Central memory CD8-positive, alpha-beta T cell (primary cell): ENCODE results near the gene PNPLA7.
A peak's percentile ranks its signal among the peaks of the same experiment; 100 is the strongest.
"Not testable (repeated sequence)": the region's sequence is repeated elsewhere in the genome, so short reads cannot be mapped to it uniquely, and the experiment has no call there.

Experiments used
- ATAC-seq: fragments of 150-1000 bp; cut with Tn5 transposase; replicated peaks from 2 replicates; pipeline ENCODE4 v1.10.0; 2022; ENCODE audit warnings: mild to moderate bottlenecking, moderate FRiP score, moderate number of reproducible peaks; ENCODE audit not compliant: poor library complexity, severe bottlenecking; ENCODE audit errors: extremely low read depth
- DNase-seq, 2 donors: peaks; one replicate each; pipeline ENCODE4 v3.0.0; 2021; ENCODE audit warnings: low spot score in 2 of 2
- H3K27ac Mint-ChIP-seq: one replicate; pipeline ENCODE4 v1.8.0; 2022; ENCODE audit warnings: low read depth, mild to moderate bottlenecking, moderate library complexity, mixed read lengths
- H3K27me3 Mint-ChIP-seq: one replicate; pipeline ENCODE4 v1.8.0; 2022; ENCODE audit warnings: mixed read lengths
- H3K36me3 Mint-ChIP-seq: one replicate; pipeline ENCODE4 v1.8.0; 2022; ENCODE audit warnings: mild to moderate bottlenecking, moderate library complexity, mixed read lengths; ENCODE audit not compliant: insufficient read depth
- H3K4me1 Mint-ChIP-seq: one replicate; pipeline ENCODE4 v1.8.0; 2022; ENCODE audit warnings: mixed read lengths
- H3K4me3 Mint-ChIP-seq: one replicate; pipeline ENCODE4 v1.8.0; 2022; ENCODE audit warnings: mild to moderate bottlenecking, moderate library complexity, mixed read lengths
- H3K9me3 Mint-ChIP-seq: one replicate; pipeline ENCODE4 v1.8.0; 2022; ENCODE audit warnings: mixed read lengths

The PNPLA7 gene

DNA sequence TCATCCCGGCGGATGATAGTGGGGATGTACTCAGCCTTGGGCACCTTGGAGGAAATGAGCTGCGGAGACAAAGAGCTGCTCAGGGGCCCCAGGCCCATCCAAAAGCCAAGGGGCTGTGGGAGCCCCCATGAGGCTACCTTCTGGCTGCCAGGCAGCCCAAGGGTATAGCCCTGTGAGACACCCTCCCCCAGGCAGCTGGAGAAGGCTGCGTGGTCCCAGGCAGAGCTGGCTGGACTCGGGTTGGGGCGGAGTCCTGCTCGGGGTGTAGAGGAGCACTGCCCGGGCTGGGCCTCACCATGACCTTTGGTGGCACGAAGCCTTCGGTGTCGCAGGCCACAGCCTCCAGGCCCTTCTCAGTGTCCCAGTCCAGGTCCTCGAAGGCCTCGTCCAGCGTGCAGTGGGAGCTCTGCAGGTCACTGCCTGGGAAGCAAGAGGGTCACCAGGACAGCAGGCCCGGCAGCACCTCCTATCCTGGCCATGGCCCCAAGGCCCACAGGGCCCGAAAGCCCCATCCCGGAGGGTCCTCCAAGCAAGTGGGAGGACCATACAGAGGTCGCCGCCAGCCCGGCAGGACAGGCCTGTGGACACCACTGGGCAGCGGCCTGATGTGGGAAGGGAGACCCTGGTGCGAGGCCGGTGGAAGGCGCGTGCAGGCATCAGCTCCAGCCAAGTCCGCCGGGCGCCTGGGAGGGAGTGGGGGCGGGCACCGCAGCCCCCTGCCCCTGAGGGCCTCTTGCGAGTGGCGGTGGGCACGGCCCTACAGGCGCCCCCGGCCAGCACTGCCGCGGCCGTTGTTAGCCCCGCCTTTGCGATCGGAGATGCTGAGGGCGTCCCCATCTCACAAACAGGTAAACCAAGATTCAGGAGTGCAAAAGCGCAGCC lies 97.2 kb downstream of the PNPLA7 start:
- H3K27ac Mint-ChIP-seq: no peak overlapping the region
- H3K9me3 Mint-ChIP-seq: no peaks in the 10 kb centered on the region
- no peaks in the 10 kb centered on the region for H3K27me3 Mint-ChIP-seq
- no peak overlapping the region for H3K4me3 Mint-ChIP-seq
- H3K36me3 Mint-ChIP-seq: peaks cover 23% of the 10 kb centered on the region
- peaks cover 30% of the 10 kb centered on the region for H3K4me1 Mint-ChIP-seq
- ATAC-seq (no peak), DNase-seq (no peak)

DNA sequence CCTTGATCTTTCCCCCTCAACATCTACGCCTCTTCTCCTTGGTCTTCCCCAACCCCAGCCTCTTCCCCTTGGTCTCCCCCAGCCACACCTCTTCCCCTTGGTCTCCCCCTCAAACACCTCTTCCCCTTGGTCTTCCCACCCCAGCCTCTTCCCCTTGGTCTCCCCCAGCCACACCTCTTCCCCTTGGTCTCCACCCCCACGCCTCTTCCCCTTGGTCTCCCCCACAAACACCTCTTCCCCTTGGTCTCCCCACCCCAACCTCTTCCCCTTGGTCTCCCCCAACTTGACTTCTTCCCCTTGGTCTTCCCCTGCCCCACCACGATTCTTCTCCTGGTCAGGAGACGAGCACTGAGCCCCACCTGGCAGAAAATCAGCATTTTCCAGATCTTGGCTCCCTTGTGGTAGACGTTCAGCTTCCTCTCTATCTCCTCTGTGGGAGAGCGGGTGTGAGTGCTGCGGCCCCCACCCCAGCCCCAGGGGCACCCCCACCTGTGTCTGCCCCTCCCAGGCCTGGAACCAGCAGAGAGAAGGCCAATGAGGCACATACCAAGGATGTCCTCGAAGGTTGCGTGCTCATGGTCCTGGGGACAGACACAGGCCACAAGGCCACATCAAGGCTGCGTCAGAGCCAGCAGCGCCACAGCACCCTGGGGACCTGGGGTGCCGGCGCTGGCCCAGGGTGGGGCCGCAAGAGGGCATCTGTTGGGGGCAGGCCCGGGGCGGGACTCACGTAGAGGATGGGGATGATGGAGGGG lies 98.0 kb downstream of the PNPLA7 start:
- Mint-ChIP-seq H3K4me1 (peaks cover 31% of the 10 kb centered on the region), H3K9me3 (no peaks in the 10 kb centered on the region), H3K4me3 (peak overlapping the region; percentile 59), H3K36me3 (peaks cover 23% of the 10 kb centered on the region), H3K27me3 (no peaks in the 10 kb centered on the region), H3K27ac (no peak overlapping the region)
- DNase-seq: no peak
- no peak for ATAC-seq

- peak overlapping the region; percentile 89 for H3K27ac Mint-ChIP-seq
- ATAC-seq, DNase-seq, H3K9me3 Mint-ChIP-seq, H3K27me3 Mint-ChIP-seq: not testable (repeated sequence)
- peaks cover 23% of the 10 kb centered on the region for H3K36me3 Mint-ChIP-seq
- peaks cover 36% of the 10 kb centered on the region for H3K4me1 Mint-ChIP-seq
- H3K4me3 Mint-ChIP-seq: peak overlapping the region; percentile 72
These were observed 98.8 kb downstream of the PNPLA7 start for GRCh38 chr9:137451264-137452005.

- Mint-ChIP-seq H3K36me3 (peaks cover 23% of the 10 kb centered on the region), H3K27ac (peak overlapping the region; percentile 89), H3K4me1 (peaks cover 30% of the 10 kb centered on the region), H3K4me3 (peak overlapping the region; percentile 72)
- ATAC-seq (peak; percentile 26), DNase-seq (peak; percentile 49 to 54)
- H3K27me3 Mint-ChIP-seq, H3K9me3 Mint-ChIP-seq: not testable (repeated sequence)
These were observed 99.5 kb downstream of the PNPLA7 start for GRCh38 chr9:137450539-137451222.

DNA sequence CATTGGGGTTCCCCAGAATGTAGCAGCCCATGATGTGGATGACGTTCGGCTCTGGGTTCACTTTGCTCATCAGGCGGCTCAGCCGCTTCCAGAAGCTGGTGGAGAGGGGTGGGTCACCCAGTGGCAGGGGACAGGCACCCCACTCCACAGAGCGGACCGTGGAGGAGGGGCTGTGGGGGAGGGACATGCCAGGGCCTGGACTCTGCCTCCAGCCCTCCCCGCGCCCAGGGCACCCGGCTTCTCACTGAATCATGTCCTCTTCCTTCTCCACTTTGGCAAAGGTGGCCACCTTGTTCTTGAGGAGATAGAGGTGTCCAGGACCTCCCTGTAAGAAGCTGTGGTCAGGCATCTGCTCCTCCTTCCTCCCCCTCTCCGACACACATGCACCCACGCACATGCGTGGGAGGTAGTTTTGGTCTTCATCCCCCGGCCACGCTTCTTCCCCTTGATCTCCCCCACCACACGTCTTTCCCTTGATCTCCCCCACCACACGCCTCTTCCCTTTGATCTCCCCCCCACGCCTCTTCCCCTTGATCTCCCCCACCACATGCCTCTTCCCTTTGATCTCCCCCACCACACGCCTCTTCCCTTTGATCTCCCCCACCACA lies 100.2 kb downstream of the PNPLA7 start:
- Mint-ChIP-seq H3K36me3 (peaks cover 23% of the 10 kb centered on the region), H3K27ac (peak overlapping the region; percentile 89), H3K4me1 (peaks cover 35% of the 10 kb centered on the region), H3K27me3 (no peaks in the 10 kb centered on the region), H3K9me3 (no peaks in the 10 kb centered on the region), H3K4me3 (peak overlapping the region; percentile 72)
- DNase-seq: peak; percentile 50 to 57
- peak; percentile 14 for ATAC-seq

DNA sequence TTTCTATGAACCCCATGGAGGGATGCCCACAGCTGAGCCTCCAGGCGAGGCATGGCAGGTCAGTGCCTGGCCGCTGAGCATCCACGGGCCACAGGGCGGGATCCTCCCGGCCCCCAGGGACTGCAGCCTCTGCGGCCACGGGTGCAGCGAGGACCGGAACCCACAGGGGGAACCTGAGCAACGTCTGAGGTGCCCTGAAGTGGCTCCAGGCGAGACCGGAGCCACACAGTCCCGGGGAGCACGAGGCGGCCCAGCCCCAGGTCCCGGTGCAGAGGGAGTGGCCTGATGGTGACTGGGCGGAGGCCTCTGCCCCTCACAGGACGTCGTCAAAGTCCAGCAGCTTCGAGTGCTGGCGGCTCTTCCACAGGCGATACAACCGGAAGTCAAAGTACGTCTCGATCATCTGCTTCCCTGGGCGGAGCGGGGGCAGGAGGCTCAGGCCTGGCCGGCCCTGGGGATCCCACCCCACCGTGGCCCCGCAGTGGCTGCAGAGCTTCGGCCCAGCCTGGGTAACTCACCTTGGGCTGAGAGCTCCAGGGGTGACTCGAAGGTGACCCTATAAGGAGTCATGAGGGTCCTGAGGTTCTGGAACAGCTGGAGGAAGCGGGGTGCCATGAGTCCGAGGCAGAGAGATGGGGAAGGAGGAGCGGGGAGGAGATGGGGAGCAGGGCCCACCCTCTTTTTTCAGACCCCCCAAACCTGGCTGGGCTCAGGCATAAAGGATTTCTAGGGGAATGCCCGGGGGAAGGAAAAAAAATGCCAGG lies 100.9 kb downstream of the PNPLA7 start:
- no peak for ATAC-seq
- Mint-ChIP-seq H3K27ac (peak overlapping the region; percentile 89), H3K4me3 (peak overlapping the region; percentile 18), H3K4me1 (peaks cover 37% of the 10 kb centered on the region), H3K27me3 (no peaks in the 10 kb centered on the region), H3K36me3 (peaks cover 23% of the 10 kb centered on the region), H3K9me3 (no peaks in the 10 kb centered on the region)
- DNase-seq: no peak

DNA sequence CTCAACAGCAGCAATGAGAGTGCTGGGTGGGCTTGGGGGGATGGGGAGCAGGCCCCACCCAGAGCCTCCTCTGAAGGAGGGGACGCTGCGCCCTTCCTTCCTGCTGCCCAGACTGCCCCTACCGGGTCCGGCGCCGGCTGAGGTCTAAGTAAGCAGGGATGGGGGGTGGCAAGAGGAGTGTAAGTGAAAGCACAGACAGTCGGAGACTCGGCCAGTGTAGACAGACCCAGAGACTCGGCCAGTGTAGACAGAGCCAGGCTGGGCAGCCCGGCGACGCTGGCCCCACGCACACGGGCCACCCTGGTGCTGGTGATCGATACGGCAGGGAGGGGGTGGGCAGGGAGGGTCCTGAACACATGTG lies 101.6 kb downstream of the PNPLA7 start:
- no peak for DNase-seq
- Mint-ChIP-seq H3K36me3 (peaks cover 23% of the 10 kb centered on the region), H3K27me3 (peaks cover 6% of the 10 kb centered on the region), H3K9me3 (no peaks in the 10 kb centered on the region), H3K4me1 (peaks cover 37% of the 10 kb centered on the region), H3K4me3 (no peak overlapping the region), H3K27ac (no peak overlapping the region)
- no peak for ATAC-seq

DNA sequence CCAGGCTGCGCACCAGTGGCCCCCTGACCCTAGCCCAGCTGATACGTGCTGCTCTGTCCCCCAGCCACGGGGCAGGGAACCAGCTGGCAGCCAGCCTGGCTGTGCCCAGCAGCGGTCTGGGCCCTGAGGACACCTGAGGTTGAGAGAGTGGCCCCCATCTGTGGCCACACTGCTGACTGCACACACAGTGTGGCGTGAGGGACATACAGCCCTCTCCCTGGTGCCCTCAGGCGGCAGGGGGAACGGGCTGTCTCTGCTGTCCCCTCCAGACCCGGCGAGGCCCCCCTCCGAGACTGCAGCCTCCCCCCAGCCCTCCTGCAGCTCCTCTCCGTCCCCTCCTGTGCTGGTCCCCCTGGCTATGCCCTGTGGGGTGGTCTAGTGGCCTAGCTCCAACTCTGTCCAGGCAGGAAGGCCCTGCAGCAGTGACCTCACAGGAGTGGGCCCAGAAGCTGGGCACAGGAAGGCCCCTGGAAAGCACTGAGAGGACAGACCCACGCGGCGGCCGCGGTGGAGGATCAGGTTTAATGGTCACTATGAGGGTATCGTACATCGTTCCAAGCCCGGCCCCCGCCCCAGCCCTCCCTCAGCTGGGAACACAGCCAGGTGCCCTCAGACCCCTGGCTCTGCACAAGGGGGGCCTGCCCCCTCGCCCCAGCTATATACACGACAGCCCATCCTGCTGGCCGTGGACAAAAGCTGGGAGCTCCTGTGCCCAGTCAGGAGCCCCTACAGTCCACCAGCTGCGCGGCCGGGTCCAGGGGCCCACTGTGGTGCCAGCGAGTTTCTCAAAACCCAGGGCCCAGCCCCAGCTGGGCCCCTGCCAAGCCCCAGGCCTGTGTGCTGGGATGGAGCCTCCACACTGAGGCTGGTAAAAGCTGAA lies 102.2 kb downstream of the PNPLA7 start:
- H3K9me3 Mint-ChIP-seq: no peaks in the 10 kb centered on the region
- no peak overlapping the region for H3K27ac Mint-ChIP-seq
- H3K27me3 Mint-ChIP-seq: peaks cover 11% of the 10 kb centered on the region
- no peak overlapping the region for H3K4me3 Mint-ChIP-seq
- ATAC-seq (no peak), DNase-seq (no peak)
- H3K4me1 Mint-ChIP-seq: peaks cover 37% of the 10 kb centered on the region
- peaks cover 22% of the 10 kb centered on the region for H3K36me3 Mint-ChIP-seq

DNA sequence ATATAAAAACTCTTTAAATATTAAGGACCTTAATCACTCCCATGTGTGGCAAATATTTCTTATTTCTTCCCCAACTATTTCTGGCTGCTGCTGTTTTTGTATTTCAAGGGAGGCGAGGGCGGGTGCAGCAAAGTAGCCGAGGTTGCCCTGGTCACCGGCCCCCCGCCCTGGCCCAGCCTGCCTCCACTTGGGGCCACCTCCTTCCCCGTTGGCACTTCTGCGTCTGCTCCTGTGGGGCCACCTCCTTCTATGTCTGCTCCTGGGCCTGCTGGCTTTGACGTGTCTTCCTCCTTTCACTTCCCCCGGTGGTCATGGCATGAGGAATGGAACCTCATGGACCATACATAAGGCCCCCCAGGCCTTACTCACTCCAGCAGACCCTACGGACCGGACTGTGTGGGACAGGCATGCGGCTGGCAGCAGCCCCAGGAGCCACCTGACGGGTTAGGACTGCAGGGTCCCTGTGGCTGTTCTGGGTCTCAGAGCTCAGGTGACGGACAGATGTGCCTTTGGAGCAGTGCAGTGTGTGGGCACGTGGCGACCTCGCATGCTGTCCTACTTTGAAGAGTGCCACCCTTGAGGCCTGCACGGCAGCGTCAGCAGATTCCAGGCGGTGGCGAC lies 103.2 kb downstream of the PNPLA7 start:
- no peak overlapping the region for H3K27ac Mint-ChIP-seq
- no peaks in the 10 kb centered on the region for H3K9me3 Mint-ChIP-seq
- H3K36me3 Mint-ChIP-seq: peaks cover 17% of the 10 kb centered on the region
- DNase-seq: no peak
- H3K4me3 Mint-ChIP-seq: no peak overlapping the region
- H3K4me1 Mint-ChIP-seq: peaks cover 33% of the 10 kb centered on the region
- ATAC-seq: no peak
- H3K27me3 Mint-ChIP-seq: peaks cover 15% of the 10 kb centered on the region

GRCh38 chr9:137445930-137446431 lies 104.2 kb downstream of the PNPLA7 start:
- DNase-seq: no peak
- Mint-ChIP-seq H3K4me3 (no peak overlapping the region), H3K9me3 (no peaks in the 10 kb centered on the region), H3K27me3 (peaks cover 20% of the 10 kb centered on the region), H3K36me3 (peaks cover 17% of the 10 kb centered on the region), H3K27ac (no peak overlapping the region), H3K4me1 (peaks cover 32% of the 10 kb centered on the region)
- no peak for ATAC-seq
